Kidney (tissue), 14 donors: ENCODE results near the gene KRT37. TPM values are rescaled to one million over a fixed set of nuclear protein-coding genes. Genes with fewer than 3 reads are reported as not detected.

Experiments used
- DNase-seq, 5 donors: peaks; one replicate each; pipeline ENCODE4 v3.0.0-alpha.2; 2013 to 2020
- FAIRE-seq: peaks from 2 replicates; lab custom pipeline; 2012; peaks lifted over from hg19 to GRCh38; lab: Jason Lieb, UNC
- H3K27ac ChIP-seq, 2 donors: one replicate each; pipeline ENCODE4 v1.7.0; 2013; ENCODE audit warnings: low read depth in 2 of 2, low read length in 2 of 2, inconsistent platforms in 1 of 2
- H3K27me3 ChIP-seq: one replicate; pipeline ENCODE4 v1.7.1; 2013; ENCODE audit warnings: low read length, inconsistent platforms; ENCODE audit not compliant: control insufficient read depth, insufficient read depth
- H3K36me3 ChIP-seq, 3 donors: one replicate each; pipeline versions ENCODE4 v1.7.0 to v1.7.1; 2013; ENCODE audit warnings: low read length in 3 of 3, control low read depth in 1 of 3, inconsistent platforms in 1 of 3; ENCODE audit not compliant: insufficient read depth in 3 of 3, control insufficient read depth in 2 of 3
- H3K4me1 ChIP-seq, 3 donors: one replicate each; pipeline versions ENCODE4 v1.7.0 to v1.7.1; 2013; ENCODE audit warnings: low read length in 3 of 3, inconsistent platforms in 1 of 3, low read depth in 1 of 3; ENCODE audit not compliant: control insufficient read depth in 2 of 3, insufficient read depth in 2 of 3
- H3K4me3 ChIP-seq, 3 donors: one replicate each; pipeline versions ENCODE4 v1.7.0 to v1.8.1; 2013; ENCODE audit warnings: low read length in 3 of 3, control low read depth in 1 of 3, inconsistent platforms in 1 of 3
- H3K9ac ChIP-seq, 3 donors: one replicate each; pipeline versions ENCODE4 v1.7.0 to v1.7.1; 2013; ENCODE audit warnings: low read length in 3 of 3, control low read depth in 1 of 3, inconsistent platforms in 1 of 3
- H3K9me3 ChIP-seq, 3 donors: one replicate each; pipeline versions ENCODE4 v1.7.0 to v1.7.1; 2013; ENCODE audit warnings: low read length in 3 of 3, control low read depth in 1 of 3, inconsistent platforms in 1 of 3; ENCODE audit not compliant: control insufficient read depth in 2 of 3, insufficient read depth in 1 of 3
- intact Hi-C: fragments of 100-400 bp; cut with DNase I; formaldehyde crosslinking; loops from one replicate; pipeline ENCODE4 v1.11.1; 2022
- polyA plus RNA-seq: library from polyadenylated mRNA; stranded (reverse); fragments of 350-450 nt; fragmentation: Illumina TruSeq; extraction: RNeasy Lipid Tissue Mini Kit (QIAGEN cat#74804); gene quantifications from one replicate; pipeline ENCODE4 v1.2.3, GENCODE V29; 2014; ENCODE audit warnings: low read depth, low replicate concordance; ENCODE audit not compliant: insufficient read depth
- total RNA-seq: library from RNA; stranded (reverse); fragmentation: NEBNext Ultra II Directional; extraction: Animal tissue kit (Norgen Biotek cat#: 25700); gene quantifications from one replicate; pipeline ENCODE4 v1.2.1, GENCODE V29; 2021
- TF ChIP-seq, protein P1 (sequence below): IDR thresholded peaks from 3 replicates; pipeline ENCODE4 v1.5.1; 2012; ENCODE audit warnings: mild to moderate bottlenecking, moderate library complexity, borderline replicate concordance; ENCODE audit not compliant: insufficient read depth; ENCODE audit errors: extremely low read depth
- donor health status: control.
- donor health status: control.
- donor health status: control.
- donor health status: control.
- donor health status: control.
- donor health status: DM: yes; HTN: yes; CAD: no.
- donor health status: Normal renal cell carcinoma (clear cell type).

Gene KRT37
- total and polyA plus RNA-seq, 2 donors from 2014 or later: not detected

GRCh38 chr17:41402161-41402560 lies 22.2 kb downstream of the KRT37 start:
- Histone ChIP-seq H3K9me3 (no peaks in the 10 kb centered on the region), H3K4me1 (peaks cover 0 to 3% (median 0%) of the 10 kb centered on the region in 3 donors), H3K36me3 (no peaks in the 10 kb centered on the region), H3K27ac (no peak overlapping the region), H3K9ac (no peak overlapping the region), H3K4me3 (no peak overlapping the region), H3K27me3 (no peaks in the 10 kb centered on the region)
- DNase-seq: no peak
- no peak for FAIRE-seq
- TF ChIP-seq, protein P1, sequence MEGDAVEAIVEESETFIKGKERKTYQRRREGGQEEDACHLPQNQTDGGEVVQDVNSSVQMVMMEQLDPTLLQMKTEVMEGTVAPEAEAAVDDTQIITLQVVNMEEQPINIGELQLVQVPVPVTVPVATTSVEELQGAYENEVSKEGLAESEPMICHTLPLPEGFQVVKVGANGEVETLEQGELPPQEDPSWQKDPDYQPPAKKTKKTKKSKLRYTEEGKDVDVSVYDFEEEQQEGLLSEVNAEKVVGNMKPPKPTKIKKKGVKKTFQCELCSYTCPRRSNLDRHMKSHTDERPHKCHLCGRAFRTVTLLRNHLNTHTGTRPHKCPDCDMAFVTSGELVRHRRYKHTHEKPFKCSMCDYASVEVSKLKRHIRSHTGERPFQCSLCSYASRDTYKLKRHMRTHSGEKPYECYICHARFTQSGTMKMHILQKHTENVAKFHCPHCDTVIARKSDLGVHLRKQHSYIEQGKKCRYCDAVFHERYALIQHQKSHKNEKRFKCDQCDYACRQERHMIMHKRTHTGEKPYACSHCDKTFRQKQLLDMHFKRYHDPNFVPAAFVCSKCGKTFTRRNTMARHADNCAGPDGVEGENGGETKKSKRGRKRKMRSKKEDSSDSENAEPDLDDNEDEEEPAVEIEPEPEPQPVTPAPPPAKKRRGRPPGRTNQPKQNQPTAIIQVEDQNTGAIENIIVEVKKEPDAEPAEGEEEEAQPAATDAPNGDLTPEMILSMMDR: no peak
- intact Hi-C loops: no loop called here

DNA sequence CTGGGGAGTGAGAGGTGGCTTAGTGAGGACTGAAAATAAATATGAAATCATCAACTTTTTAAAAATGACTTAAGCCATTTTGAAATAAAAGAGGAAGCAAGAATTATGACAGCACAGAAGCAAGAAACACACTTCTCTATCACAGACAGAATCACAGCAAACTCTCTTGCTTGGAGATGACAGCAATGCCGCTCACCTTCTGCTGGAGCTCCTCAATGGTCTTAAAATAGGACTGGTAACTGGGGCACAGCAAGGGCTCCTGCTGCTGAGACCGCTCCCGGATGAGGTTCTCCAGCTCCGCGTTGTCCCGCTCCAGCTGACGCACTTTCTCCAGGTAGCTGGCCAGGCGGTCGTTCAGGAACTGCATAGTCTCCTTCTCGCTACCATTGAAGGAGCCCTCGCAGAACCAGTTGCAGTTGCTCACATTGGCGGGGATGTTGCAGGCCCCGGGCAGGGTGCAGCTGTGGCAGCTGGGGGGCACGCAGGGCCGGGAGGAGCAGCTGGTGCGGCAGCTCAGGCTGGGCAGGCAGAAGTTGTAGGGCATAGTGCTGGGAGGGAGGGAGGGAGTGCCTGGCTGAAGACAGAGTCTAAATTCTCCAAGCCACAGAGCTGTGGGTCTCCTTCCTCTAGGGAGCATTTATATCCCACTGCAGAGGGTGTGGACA lies 27.3 kb downstream of the KRT37 start, which contains the start of gene KRT31:
Gene KRT31, minus strand, starts transcription at position 613 of the 665 bp plus-strand sequence. Its CDS starts 69 bp downstream, at position 544.
- H3K9ac ChIP-seq: no peak within 1 kb of the TSS
- no peak within 1 kb of the TSS for H3K27ac ChIP-seq
- H3K4me1 ChIP-seq: peaks cover 0 to 3% (median 0%) of the 10 kb centered on the region in 3 donors
- H3K9me3 ChIP-seq: no peaks in the 10 kb centered on the region
- intact Hi-C loops: no loop called here
- no peak for DNase-seq
- no peaks in the 10 kb centered on the region for H3K27me3 ChIP-seq
- FAIRE-seq: no peak
- no peak within 1 kb of the TSS for H3K4me3 ChIP-seq
- TF ChIP-seq, protein P1: no peak
- H3K36me3 ChIP-seq: no peaks in the 10 kb centered on the region

DNA sequence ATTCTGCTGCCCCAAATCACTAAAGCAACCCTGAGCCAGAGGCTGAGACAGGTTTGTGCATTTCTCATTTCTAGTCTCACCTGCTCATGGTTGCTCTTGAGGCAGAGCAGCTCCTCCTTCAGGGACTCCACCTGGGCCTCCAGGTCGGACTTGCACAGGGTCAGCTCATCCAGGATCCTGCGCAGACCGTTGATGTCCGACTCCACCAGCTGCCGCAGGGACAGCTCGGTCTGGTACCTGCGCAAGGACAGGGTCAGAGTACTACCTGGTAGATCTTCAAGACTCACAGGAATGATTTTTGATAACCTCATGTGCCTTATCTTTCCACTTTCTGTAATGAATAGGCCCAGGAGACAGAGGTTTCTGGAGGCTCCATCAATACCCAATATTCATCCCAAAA lies 28.0 kb downstream of the KRT37 start:
- FAIRE-seq (no peak), DNase-seq (no peak)
- no peaks in the 10 kb centered on the region for H3K9me3 ChIP-seq
- no peaks in the 10 kb centered on the region for H3K36me3 ChIP-seq
- intact Hi-C loops: no loop called here
- H3K4me1 ChIP-seq: peaks cover 0 to 3% (median 0%) of the 10 kb centered on the region in 3 donors
- H3K9ac ChIP-seq: no peak overlapping the region
- H3K27me3 ChIP-seq: no peaks in the 10 kb centered on the region
- TF ChIP-seq, protein P1: no peak
- H3K27ac ChIP-seq: no peak overlapping the region
- H3K4me3 ChIP-seq: no peak overlapping the region
